ENCODE data around the gene CLCF1.
A peak's percentile ranks its signal among the peaks of the same experiment; 100 is the strongest.

CLCF1 gene

DNA sequence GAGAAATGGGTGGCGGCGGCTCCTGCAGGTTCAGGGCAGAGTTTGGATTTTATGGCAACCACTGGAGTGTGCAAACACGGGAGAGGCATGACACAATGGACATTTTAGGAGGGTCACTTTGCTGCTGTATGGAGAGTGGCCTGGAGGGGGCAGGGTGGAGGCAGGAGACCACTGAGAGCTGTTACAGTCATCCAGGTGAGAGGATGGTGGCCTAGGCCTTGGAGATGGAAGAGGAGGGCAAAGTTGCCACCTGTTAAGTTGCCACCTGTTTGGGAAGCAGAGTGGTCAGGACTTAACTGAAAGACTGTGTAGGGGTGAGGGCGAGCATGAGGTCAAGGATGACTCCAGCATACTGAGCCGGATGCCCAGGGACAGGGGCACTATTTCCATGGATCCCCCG lies 16.1 kb upstream of the CLCF1 start:
- H3K36me3 Mint-ChIP-seq (ENCODE audit: low read depth): no peaks in the 10 kb centered on the region
- peaks cover 6% of the 10 kb centered on the region for H3K27me3 Mint-ChIP-seq (ENCODE audit: low read depth)
- TF ChIP-seq, protein P1, sequence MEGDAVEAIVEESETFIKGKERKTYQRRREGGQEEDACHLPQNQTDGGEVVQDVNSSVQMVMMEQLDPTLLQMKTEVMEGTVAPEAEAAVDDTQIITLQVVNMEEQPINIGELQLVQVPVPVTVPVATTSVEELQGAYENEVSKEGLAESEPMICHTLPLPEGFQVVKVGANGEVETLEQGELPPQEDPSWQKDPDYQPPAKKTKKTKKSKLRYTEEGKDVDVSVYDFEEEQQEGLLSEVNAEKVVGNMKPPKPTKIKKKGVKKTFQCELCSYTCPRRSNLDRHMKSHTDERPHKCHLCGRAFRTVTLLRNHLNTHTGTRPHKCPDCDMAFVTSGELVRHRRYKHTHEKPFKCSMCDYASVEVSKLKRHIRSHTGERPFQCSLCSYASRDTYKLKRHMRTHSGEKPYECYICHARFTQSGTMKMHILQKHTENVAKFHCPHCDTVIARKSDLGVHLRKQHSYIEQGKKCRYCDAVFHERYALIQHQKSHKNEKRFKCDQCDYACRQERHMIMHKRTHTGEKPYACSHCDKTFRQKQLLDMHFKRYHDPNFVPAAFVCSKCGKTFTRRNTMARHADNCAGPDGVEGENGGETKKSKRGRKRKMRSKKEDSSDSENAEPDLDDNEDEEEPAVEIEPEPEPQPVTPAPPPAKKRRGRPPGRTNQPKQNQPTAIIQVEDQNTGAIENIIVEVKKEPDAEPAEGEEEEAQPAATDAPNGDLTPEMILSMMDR (IDR thresholded peaks at IDR 0.05; ENCODE audit: unreplicated experiment in 3 of 3): peak; percentile 56 to 62 (median 59)
- peak overlapping the region; percentile 64 to 94 (median 89) for H3K27ac Mint-ChIP-seq
- H3K4me1 Mint-ChIP-seq: peaks cover 33% of the 10 kb centered on the region
- peak overlapping the region; percentile 85 to 90 (median 89) for H3K4me3 Mint-ChIP-seq
- H3K9me3 Mint-ChIP-seq: no peaks in the 10 kb centered on the region

- H3K9me3 Mint-ChIP-seq: no peaks in the 10 kb centered on the region
- H3K4me1 Mint-ChIP-seq: peaks cover 27% of the 10 kb centered on the region
- H3K27me3 Mint-ChIP-seq (ENCODE audit: low read depth): peaks cover 6% of the 10 kb centered on the region
- TF ChIP-seq, protein P1 (IDR thresholded peaks at IDR 0.05; ENCODE audit: unreplicated experiment in 3 of 3): no peak
- H3K4me3 Mint-ChIP-seq: peak overlapping the region in 2 of 3 experiments; percentile 29 to 44
- no peaks in the 10 kb centered on the region for H3K36me3 Mint-ChIP-seq (ENCODE audit: low read depth)
- H3K27ac Mint-ChIP-seq: no peak overlapping the region
These were observed 14.1 kb upstream of the CLCF1 start for GRCh38 chr11:67387518-67387917.

DNA sequence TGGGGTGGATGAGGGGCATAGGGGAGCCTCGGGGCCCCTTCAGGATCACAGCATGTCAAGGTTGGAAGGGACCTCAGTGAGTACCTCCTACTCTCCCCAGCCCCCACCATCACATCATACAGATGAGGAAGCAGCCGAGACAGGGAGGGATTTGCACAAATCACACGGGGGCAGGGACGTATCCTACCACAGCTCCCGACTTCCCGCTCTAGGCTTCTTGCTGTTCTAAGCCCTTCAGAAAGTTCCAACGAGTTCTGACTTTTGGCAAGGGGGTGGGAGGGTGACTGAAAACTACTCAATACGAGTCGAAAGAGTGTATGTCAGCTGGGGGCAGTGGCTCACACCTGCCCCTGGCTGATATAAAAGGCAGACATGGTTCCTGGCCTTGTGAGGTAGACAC lies 13.7 kb upstream of the CLCF1 start:
- Mint-ChIP-seq H3K4me3 (no peak overlapping the region), H3K4me1 (peaks cover 27% of the 10 kb centered on the region), H3K27ac (no peak overlapping the region), H3K36me3 (ENCODE audit: low read depth) (no peaks in the 10 kb centered on the region), H3K9me3 (no peaks in the 10 kb centered on the region), H3K27me3 (ENCODE audit: low read depth) (peaks cover 6% of the 10 kb centered on the region)
- TF ChIP-seq, protein P1 (IDR thresholded peaks at IDR 0.05; ENCODE audit: unreplicated experiment in 3 of 3): no peak

DNA sequence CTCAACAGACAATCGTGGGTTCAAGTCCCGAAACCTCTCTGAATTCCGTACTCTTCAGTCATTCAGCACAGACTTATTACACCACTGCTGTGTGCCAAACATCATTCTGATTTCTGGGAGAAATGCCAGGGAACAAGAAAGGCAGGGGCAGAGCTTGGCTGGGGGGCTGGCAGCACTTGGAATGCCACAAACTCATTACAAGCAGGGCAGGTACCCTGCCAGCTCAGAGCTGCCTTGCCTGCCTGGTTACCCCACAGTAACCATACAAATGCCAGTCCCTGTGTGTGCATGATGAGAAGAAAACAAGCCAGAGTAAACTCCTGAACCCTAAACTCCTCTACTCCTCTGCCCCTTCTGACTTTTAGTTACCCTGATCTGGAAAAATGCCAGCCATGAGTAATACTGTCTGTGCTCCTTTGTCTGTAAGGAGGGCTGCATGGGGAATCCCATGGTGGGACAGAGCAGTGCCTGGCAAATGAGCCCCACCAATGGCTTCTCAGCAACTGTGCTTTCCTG lies 11.5 kb upstream of the CLCF1 start:
- Mint-ChIP-seq H3K27me3 (ENCODE audit: low read depth) (peaks cover 13% of the 10 kb centered on the region), H3K4me1 (peaks cover 22% of the 10 kb centered on the region), H3K4me3 (no peak overlapping the region), H3K27ac (peak overlapping the region in 1 of 3 experiments; percentile 68), H3K36me3 (ENCODE audit: low read depth) (no peaks in the 10 kb centered on the region), H3K9me3 (no peaks in the 10 kb centered on the region)
- TF ChIP-seq, protein P1 (IDR thresholded peaks at IDR 0.05; ENCODE audit: unreplicated experiment in 3 of 3): no peak

GRCh38 chr11:67382276-67383136 lies 9.1 kb upstream of the CLCF1 start:
- TF ChIP-seq, protein P1 (IDR thresholded peaks at IDR 0.05; ENCODE audit: unreplicated experiment in 3 of 3): peak; percentile 94 to 98 (median 97)
- Mint-ChIP-seq H3K4me1 (peaks cover 14% of the 10 kb centered on the region), H3K36me3 (ENCODE audit: low read depth) (no peaks in the 10 kb centered on the region), H3K4me3 (no peak overlapping the region), H3K27me3 (ENCODE audit: low read depth) (peaks cover 16% of the 10 kb centered on the region), H3K27ac (peak overlapping the region in 2 of 3 experiments; percentile 4 to 12), H3K9me3 (no peaks in the 10 kb centered on the region)
